Neuronal stem cell (in vitro differentiated cells): Measurements from ENCODE around the gene LMTK3.
"Not testable (repeated sequence)": the region's sequence is repeated elsewhere in the genome, so short reads cannot be mapped to it uniquely, and the experiment has no call there.

Experiments
- DNase-seq: peaks from one replicate; pipeline ENCODE4 v3.0.0-alpha.2; 2013; ENCODE audit warnings: low spot score
- H2AFZ ChIP-seq: one replicate; pipeline ENCODE4 v1.6.1; 2013; ENCODE audit warnings: mild to moderate bottlenecking, low read length, inconsistent platforms
- H2AK5ac ChIP-seq: 2 replicates; pipeline ENCODE4 v1.6.1; 2013; ENCODE audit warnings: low read depth, mild to moderate bottlenecking, inconsistent platforms, low read length, moderate library complexity, mixed read lengths
- H2BK120ac ChIP-seq: 2 replicates; pipeline ENCODE4 v1.6.1; 2013; ENCODE audit warnings: low read depth, mild to moderate bottlenecking, inconsistent platforms, low read length, moderate library complexity, mixed read lengths
- H2BK12ac ChIP-seq: one replicate; pipeline ENCODE4 v1.6.1; 2013; ENCODE audit warnings: low read length, inconsistent platforms
- H2BK15ac ChIP-seq: 2 replicates; pipeline ENCODE4 v1.6.1; 2013; ENCODE audit warnings: mild to moderate bottlenecking, low read length, inconsistent platforms, mixed read lengths
- H2BK5ac ChIP-seq: one replicate; pipeline ENCODE4 v1.6.1; 2013; ENCODE audit warnings: inconsistent platforms, mild to moderate bottlenecking, low read length, moderate library complexity
- H3K14ac ChIP-seq: one replicate; pipeline ENCODE4 v1.6.1; 2013; ENCODE audit warnings: low read length, inconsistent platforms
- H3K18ac ChIP-seq: 2 replicates; pipeline ENCODE4 v1.6.1; 2013; ENCODE audit warnings: low read length, inconsistent platforms
- H3K23ac ChIP-seq: 2 replicates; pipeline ENCODE4 v1.6.1; 2013; ENCODE audit warnings: low read depth, mild to moderate bottlenecking, mixed read lengths, low read length, inconsistent platforms; ENCODE audit not compliant: poor library complexity
- H3K27ac ChIP-seq: replicated peaks from 3 replicates; pipeline ENCODE4 v1.5.1; 2013; ENCODE audit warnings: low read length, inconsistent platforms
- H3K27me3 ChIP-seq, 3 experiments: 2 replicates each; pipeline ENCODE4 v1.6.1; 2013; ENCODE audit warnings: low read length in 3 of 3, mild to moderate bottlenecking in 2 of 3, inconsistent platforms in 1 of 3, low read depth in 1 of 3, mixed read lengths in 1 of 3, moderate library complexity in 1 of 3; ENCODE audit not compliant: control insufficient read depth in 3 of 3, insufficient read depth in 3 of 3
- H3K36me3 ChIP-seq, 2 donors: replicated peaks in 1 of 2; 2 replicates each; pipeline ENCODE4 v1.6.1; 2013; ENCODE audit warnings: low read length in 2 of 2; ENCODE audit not compliant: control insufficient read depth in 2 of 2, insufficient read depth in 2 of 2
- H3K4ac ChIP-seq: 2 replicates; pipeline ENCODE4 v1.6.1; 2013; ENCODE audit warnings: inconsistent platforms, mild to moderate bottlenecking, low read length, moderate library complexity
- H3K4me1 ChIP-seq, 2 donors: 1 replicate in 1 of 2; 2 replicates in 1 of 2; pipeline ENCODE4 v1.6.1; 2013; ENCODE audit warnings: low read length in 2 of 2, low read depth in 1 of 2; ENCODE audit not compliant: control insufficient read depth in 2 of 2, insufficient read depth in 1 of 2
- H3K4me2 ChIP-seq: one replicate; pipeline ENCODE4 v1.6.1; 2013; ENCODE audit warnings: mild to moderate bottlenecking, low read length, inconsistent platforms; ENCODE audit not compliant: insufficient read depth, poor library complexity, severe bottlenecking
- H3K4me3 ChIP-seq, 2 donors: 2 replicates each; pipeline ENCODE4 v1.5.1; 2013; ENCODE audit warnings: low read length in 2 of 2, mild to moderate bottlenecking in 2 of 2, inconsistent platforms in 1 of 2, moderate library complexity in 1 of 2
- H3K79me1 ChIP-seq: one replicate; pipeline ENCODE4 v1.6.1; 2013; ENCODE audit warnings: low read depth, mild to moderate bottlenecking, inconsistent platforms, low read length, moderate library complexity
- H3K9ac ChIP-seq: one replicate; pipeline ENCODE4 v1.6.1; 2013; ENCODE audit warnings: mild to moderate bottlenecking, low read depth, low read length, inconsistent platforms; ENCODE audit not compliant: poor library complexity
- H3K9me3 ChIP-seq, 2 donors: replicated peaks in 1 of 2; 2 replicates each; pipeline versions ENCODE3 to v1.6.1; 2013; ENCODE audit warnings: low read length in 2 of 2, mild to moderate bottlenecking in 2 of 2, inconsistent platforms in 1 of 2, low read depth in 1 of 2, mixed read lengths in 1 of 2, moderate library complexity in 1 of 2; ENCODE audit not compliant: control insufficient read depth in 2 of 2, insufficient read depth in 1 of 2
- H4K8ac ChIP-seq: one replicate; pipeline ENCODE4 v1.6.1; 2013; ENCODE audit warnings: low read depth, mild to moderate bottlenecking, inconsistent platforms, low read length, moderate library complexity
- H4K91ac ChIP-seq: one replicate; pipeline ENCODE4 v1.6.1; 2013; ENCODE audit warnings: low read length, low read depth, mild to moderate bottlenecking, inconsistent platforms; ENCODE audit not compliant: poor library complexity
- WGBS, 2 donors: extraction: QIAGEN DNeasy Blood & Tissue Kit; methylation state at CpG; one replicate each; pipeline ENCODE4 v1.1.7; 2013; ENCODE audit warnings: missing lambda C conversion rate in 2 of 2, mixed read lengths in 1 of 2; ENCODE audit not compliant: insufficient read length in 2 of 2, insufficient replicate concordance in 1 of 2; ENCODE audit errors: extremely low coverage in 2 of 2; 5-methylcytosine and 5-hydroxymethylcytosine counted together

Gene LMTK3

GRCh38 chr19:48487544-48487943, 24.1 kb downstream of the LMTK3 start:
- Histone ChIP-seq H3K4me1 (peaks cover 4 to 16% of the 10 kb centered on the region in 2 donors), H2BK15ac (no peak overlapping the region), H2BK12ac (no peak overlapping the region), H3K79me1 (no peaks in the 10 kb centered on the region), H3K9ac (no peak overlapping the region), H3K23ac (no peak overlapping the region), H2AK5ac (no peak overlapping the region), H3K9me3 (no peaks in the 10 kb centered on the region), H4K91ac (no peak overlapping the region), H2BK5ac (no peak overlapping the region), H3K36me3 (peaks cover 0 to 10% of the 10 kb centered on the region in 2 donors), H2AFZ (no peak overlapping the region), H3K27me3 (peaks cover 0 to 25% (median 2%) of the 10 kb centered on the region in 3 experiments), H3K4ac (no peak overlapping the region), H3K14ac (no peak overlapping the region), H3K18ac (no peak overlapping the region), H3K4me2 (no peak overlapping the region), H4K8ac (no peak overlapping the region), H3K4me3 (no peak overlapping the region), H2BK120ac (no peak overlapping the region), H3K27ac (no peak overlapping the region)
- WGBS, 2 donors, result no CpG with 5 or more reads among the region's 6 CpGs
- DNase-seq, result no peak

- not testable (repeated sequence) for H2BK12ac ChIP-seq, H3K9me3 ChIP-seq, H4K91ac ChIP-seq, H3K4me1 ChIP-seq, H3K27ac ChIP-seq, H3K9ac ChIP-seq, H3K4ac ChIP-seq, DNase-seq, H3K23ac ChIP-seq, H2BK15ac ChIP-seq, H3K14ac ChIP-seq, H4K8ac ChIP-seq, H2BK5ac ChIP-seq, H3K18ac ChIP-seq, H3K4me3 ChIP-seq, H2AFZ ChIP-seq, H3K79me1 ChIP-seq, H2BK120ac ChIP-seq, H2AK5ac ChIP-seq, H3K4me2 ChIP-seq
- Histone ChIP-seq H3K27me3 (peaks cover 0 to 17% (median 2%) of the 10 kb centered on the region in 3 experiments), H3K36me3 (peaks cover 0 to 18% of the 10 kb centered on the region in 2 donors)
- no CpG with 5 or more reads among the region's 10 CpGs for WGBS, 2 donors
Observed at GRCh38 chr19:48486706-48487105, 24.9 kb downstream of the LMTK3 start.

GRCh38 chr19:48484931-48485612, 26.6 kb downstream of the LMTK3 start:
- Histone ChIP-seq H2AFZ (no peak overlapping the region), H2BK15ac (no peak overlapping the region), H3K27ac (no peak overlapping the region), H3K79me1 (peaks cover 3% of the 10 kb centered on the region), H3K4me3 (no peak overlapping the region), H4K91ac (no peak overlapping the region), H3K36me3 (peaks cover 5 to 34% of the 10 kb centered on the region in 2 donors), H2BK12ac (no peak overlapping the region), H4K8ac (no peak overlapping the region), H2BK5ac (no peak overlapping the region), H3K4ac (no peak overlapping the region), H3K9ac (no peak overlapping the region), H3K18ac (no peak overlapping the region), H3K23ac (no peak overlapping the region), H3K14ac (no peak overlapping the region), H3K27me3 (peaks cover 0 to 3% (median 0%) of the 10 kb centered on the region in 3 experiments), H2BK120ac (no peak overlapping the region), H3K4me1 (no peaks in the 10 kb centered on the region), H3K9me3 (no peaks in the 10 kb centered on the region), H2AK5ac (no peak overlapping the region), H3K4me2 (no peak overlapping the region)
- no peak for DNase-seq
- no CpG with 5 or more reads among the region's 37 CpGs for WGBS, 2 donors

- Histone ChIP-seq H2BK15ac (no peak overlapping the region), H4K91ac (no peak overlapping the region), H3K14ac (no peak overlapping the region), H3K18ac (no peak overlapping the region), H3K9me3 (no peaks in the 10 kb centered on the region), H3K4me3 (no peak overlapping the region), H2BK5ac (no peak overlapping the region), H4K8ac (no peak overlapping the region), H2BK12ac (no peak overlapping the region), H3K4ac (no peak overlapping the region), H3K27me3 (no peaks in the 10 kb centered on the region), H3K9ac (no peak overlapping the region), H3K4me2 (no peak overlapping the region), H3K36me3 (peaks cover 12 to 41% of the 10 kb centered on the region in 2 donors), H2BK120ac (no peak overlapping the region), H2AFZ (no peak overlapping the region), H3K79me1 (peaks cover 3% of the 10 kb centered on the region), H3K4me1 (no peaks in the 10 kb centered on the region), H3K23ac (peak overlapping the region; percentile 21), H2AK5ac (no peak overlapping the region), H3K27ac (no peak overlapping the region)
- WGBS, 2 donors, result no CpG with 5 or more reads among the region's 16 CpGs
- no peak for DNase-seq
Observed at GRCh38 chr19:48484247-48484893, 27.3 kb downstream of the LMTK3 start.
